K562 (cell line): ENCODE measurements around the gene ARHGAP15. TPM values are rescaled to one million over a fixed set of nuclear protein-coding genes. Genes with fewer than 3 reads are reported as not detected.

Experiments used
- ATAC-seq: fragments of 200-7000 bp; cut with Tn5 transposase; 3 replicates; pipeline ENCODE4 v1.9.1; 2020; ENCODE audit warnings: moderate library complexity
- BruUV-seq: library from RNA; stranded (reverse); fragments of 400-500 nt; replicated peaks from 2 replicates; lab custom pipeline; 2021; lab: Mats Ljungman, UMichigan
- CTCF ChIA-PET: fragments of 300-600 bp; formaldehyde crosslinking; extraction: SDS; loops from one replicate; lab custom pipeline; 2021; ENCODE audit warnings: low intra/inter-chr PET ratio; lab: Yijun Ruan, JAX
- POLR2A ChIA-PET: fragments of 300-600, 350-650 bp; sonication (Branson Sonifier 250); formaldehyde crosslinking; extraction: SDS; loops from one replicate; lab custom pipeline; 2021; ENCODE audit warnings: antibody characterized with exemption, inconsistent platforms; lab: Yijun Ruan, JAX
- DNase-seq, 4 experiments: peaks; one replicate each; pipeline versions ENCODE4 v3.0.0 to v3.0.0-alpha.2; 2011 to 2018; ENCODE audit warnings: low spot score in 3 of 4, mixed read lengths in 3 of 4; ENCODE audit errors: extremely low read depth in 1 of 4
- FAIRE-seq: peaks from 2 replicates; lab custom pipeline; 2011; peaks lifted over from hg19 to GRCh38; lab: Jason Lieb, UNC
- H2AFZ ChIP-seq: 2 replicates; pipeline ENCODE4 v1.6.0; 2011; ENCODE audit warnings: low read depth, low read length, control low read depth, inconsistent platforms
- H3K27ac ChIP-seq: fragments of 200-600 bp; 3 replicates; pipeline ENCODE4 v1.8.0; 2011; ENCODE audit warnings: low read depth, mild to moderate bottlenecking, control low read depth, inconsistent platforms, low read length, moderate library complexity, mixed read lengths; ENCODE audit errors: extremely low read depth
- H3K27me3 ChIP-seq, 2 experiments: fragments of 300-600 bp in 1 of 2; 2 replicates in 1 of 2; 3 replicates in 1 of 2; pipeline versions ENCODE4 v1.6.0 to v1.8.0; 2011; ENCODE audit warnings: inconsistent platforms in 2 of 2, low read length in 2 of 2, mild to moderate bottlenecking in 1 of 2, mixed read lengths in 1 of 2, moderate library complexity in 1 of 2; ENCODE audit not compliant: control insufficient read depth in 2 of 2, insufficient read depth in 2 of 2
- H3K36me3 ChIP-seq: fragments of 300-600 bp; 3 replicates; pipeline ENCODE4 v1.8.0; 2011; ENCODE audit warnings: mild to moderate bottlenecking, low read length, inconsistent platforms; ENCODE audit not compliant: control insufficient read depth, insufficient read depth
- H3K4me1 ChIP-seq, 2 experiments: fragments of 200-600 bp in 1 of 2; replicated peaks in 1 of 2; 2 replicates in 1 of 2; 3 replicates in 1 of 2; pipeline versions ENCODE4 v1.5.1 to v1.8.0; 2011; ENCODE audit warnings: inconsistent platforms in 2 of 2, low read length in 2 of 2, mild to moderate bottlenecking in 1 of 2, mixed read lengths in 1 of 2, moderate library complexity in 1 of 2; ENCODE audit not compliant: control insufficient read depth in 2 of 2, insufficient read depth in 2 of 2
- H3K4me2 ChIP-seq: 2 replicates; pipeline ENCODE4 v1.6.1; 2011; ENCODE audit warnings: low read length, control low read depth, inconsistent platforms, mixed read lengths; ENCODE audit not compliant: insufficient read depth
- H3K4me3 ChIP-seq: fragments of 200-600 bp; sonication (generic), shearing (Covaris generic); 2 replicates; pipeline ENCODE4 v1.5.1; 2016; ENCODE audit warnings: control low read depth, inconsistent platforms
- H3K79me2 ChIP-seq: fragments of 200-600 bp; 3 replicates; pipeline ENCODE4 v1.8.0; 2011; ENCODE audit warnings: low read length, inconsistent platforms; ENCODE audit not compliant: control insufficient read depth, insufficient read depth
- H3K9ac ChIP-seq, 2 experiments: 2 replicates each; pipeline versions ENCODE4 v1.6.0 to v1.6.1; 2011; ENCODE audit warnings: low read depth in 2 of 2, low read length in 2 of 2, control low read depth in 1 of 2, inconsistent platforms in 1 of 2, mild to moderate bottlenecking in 1 of 2, mixed read lengths in 1 of 2; ENCODE audit not compliant: insufficient read depth in 1 of 2
- H3K9me1 ChIP-seq: one replicate; pipeline ENCODE4 v1.6.0; 2011; ENCODE audit warnings: inconsistent platforms, mild to moderate bottlenecking, low read length, moderate library complexity; ENCODE audit not compliant: control insufficient read depth, insufficient read depth
- H3K9me3 ChIP-seq: replicated peaks from 2 replicates; pipeline ENCODE4 v1.5.1; 2011; ENCODE audit warnings: low read depth, low read length, inconsistent platforms; ENCODE audit not compliant: control insufficient read depth, insufficient read depth
- H4K20me1 ChIP-seq: replicated peaks from 2 replicates; pipeline ENCODE4 v1.6.1; 2011; ENCODE audit warnings: low read length, inconsistent platforms, mixed read lengths; ENCODE audit not compliant: control insufficient read depth, insufficient read depth
- CUX1 ChIP-seq: fragments of 200-800 bp; sonication (Bioruptor generic); IDR thresholded peaks from 2 replicates; pipeline ENCODE4 v1.6.1; 2016; ENCODE audit warnings: missing genetic modification characterization, missing compliant biosample characterization
- E2F3 ChIP-seq: fragments of 250-450 bp; sonication (Bioruptor Pico); IDR thresholded peaks from 2 replicates; pipeline ENCODE4 v1.4.0; 2020; ENCODE audit warnings: mild to moderate bottlenecking
- HDAC8 ChIP-seq: fragments of 450-650 bp; IDR thresholded peaks from 2 replicates; pipeline ENCODE4 v1.6.1; 2016; ENCODE audit warnings: mild to moderate bottlenecking, missing genetic modification characterization, moderate library complexity, missing compliant biosample characterization
- KAT7 ChIP-seq: sonication (generic); formaldehyde crosslinking; IDR thresholded peaks from 2 replicates; pipeline ENCODE4 v1.8.0; 2022; ENCODE audit warnings: missing genetic modification reagents, mild to moderate bottlenecking, borderline replicate concordance
- MCM2 ChIP-seq: fragments of 450-650 bp; IDR thresholded peaks from 2 replicates; pipeline ENCODE4 v1.6.1; 2017; ENCODE audit warnings: low read depth, mild to moderate bottlenecking
- NFE2L1 ChIP-seq: fragments of 450-650 bp; IDR thresholded peaks from 2 replicates; pipeline ENCODE4 v1.6.1; 2016; ENCODE audit warnings: missing genetic modification characterization, low read depth, mild to moderate bottlenecking, missing compliant biosample characterization, moderate library complexity, borderline replicate concordance
- NR3C1 ChIP-seq: sonication (generic); formaldehyde crosslinking; IDR thresholded peaks from 2 replicates; pipeline ENCODE4 v1.8.1; 2022; ENCODE audit warnings: missing genetic modification reagents
- PRPF4 ChIP-seq: fragments of 200-400 bp; formaldehyde crosslinking; IDR thresholded peaks from one replicate; pipeline ENCODE4 v1.6.1; 2017; ENCODE audit warnings: low read length, low read depth, mild to moderate bottlenecking; ENCODE audit not compliant: insufficient read depth, poor library complexity, severe bottlenecking
- SIN3B ChIP-seq: fragments of 450-650 bp; IDR thresholded peaks from 2 replicates; pipeline ENCODE4 v1.6.1; 2017; ENCODE audit warnings: low read depth, mild to moderate bottlenecking, moderate library complexity
- SUPT5H ChIP-seq: fragments of 450-650 bp; IDR thresholded peaks from 2 replicates; pipeline ENCODE4 v1.6.1; 2016
- TAF7 ChIP-seq: fragments of 450-650 bp; IDR thresholded peaks from 2 replicates; pipeline ENCODE4 v1.6.1; 2016; ENCODE audit warnings: missing genetic modification characterization, missing compliant biosample characterization
- ZNF143 ChIP-seq: sonication (generic); formaldehyde crosslinking; IDR thresholded peaks from 2 replicates; pipeline ENCODE4 v1.9.0; 2022; ENCODE audit warnings: mild to moderate bottlenecking, missing genetic modification reagents
- ZNF57 ChIP-seq: fragments of 450-650 bp; formaldehyde crosslinking; IDR thresholded peaks from 2 replicates; pipeline ENCODE4 v1.4.0; 2020; ENCODE audit warnings: mild to moderate bottlenecking, moderate library complexity
- WGBS: fragments of 100-300 bp; shearing (Covaris generic); methylation state at CpG from one replicate; pipeline ENCODE4 v1.1.6; 2016; ENCODE audit warnings: low coverage, mixed read lengths; ENCODE audit not compliant: insufficient coverage; ENCODE audit errors: missing lambda C conversion rate; 5-methylcytosine and 5-hydroxymethylcytosine counted together
- in situ Hi-C: fragments of 300-500 bp; cut with MboI; formaldehyde crosslinking; loops from 4 replicates; pipeline ENCODE4 v1.15.0; 2018; ENCODE audit warnings: inconsistent platforms, mixed read lengths
- intact Hi-C: fragments of 100-400 bp; cut with micrococcal nuclease; formaldehyde crosslinking; loops from 2 replicates; pipeline ENCODE4 v1.14.2; 2022
- polyA plus RNA-seq, 8 experiments: library from polyadenylated mRNA; depleted of rRNA in 4 of 8; stranded (reverse) in 5 of 8; unstranded in 3 of 8; fragments of >200 nt; fragmentation: Nextera tagmentation in 2 of 8; fragmentation: Illumina TruSeq in 1 of 8; extraction: Ambion mirVana in 2 of 8; extraction: Trizol in 1 of 8; gene quantifications; 2 replicates each; pipeline versions ENCODE4 v1.2.1 to v1.2.3, GENCODE V29; 2011 to 2014; ENCODE audit warnings: inconsistent platforms in 1 of 8, missing spikeins in 1 of 8
- total RNA-seq, 7 experiments: library from RNA; depleted of rRNA in 6 of 7; stranded (reverse); fragments of >200 nt in 6 of 7; fragmentation: Illumina TruSeq in 2 of 7; extraction: Trizol in 2 of 7; gene quantifications; 2 replicates each; pipeline versions ENCODE4 v1.2.1 to v1.2.3, GENCODE V29; 2011 to 2021; ENCODE audit warnings: low replicate concordance in 1 of 7
- TF ChIP-seq, protein P1 (sequence below), 2 experiments: fragments of 200-800 bp in 1 of 2; sonication (Bioruptor generic) in 1 of 2; sonication (generic) in 1 of 2; formaldehyde crosslinking in 1 of 2; IDR thresholded peaks in 1 of 2; conservative IDR thresholded peaks in 1 of 2; 2 replicates each; pipeline versions ENCODE4 v1.5.0 to v1.6.1; 2016 to 2020; ENCODE audit warnings: missing compliant biosample characterization in 1 of 2, missing genetic modification characterization in 1 of 2, missing genetic modification reagents in 1 of 2

The ARHGAP15 gene
- total and polyA plus RNA-seq, 9 of the 15 experiments (the other 6 are each of a cell fraction or from before 2014, with no cell fraction given) = 1.5 to 17.9 (median 7.9) TPM

DNA sequence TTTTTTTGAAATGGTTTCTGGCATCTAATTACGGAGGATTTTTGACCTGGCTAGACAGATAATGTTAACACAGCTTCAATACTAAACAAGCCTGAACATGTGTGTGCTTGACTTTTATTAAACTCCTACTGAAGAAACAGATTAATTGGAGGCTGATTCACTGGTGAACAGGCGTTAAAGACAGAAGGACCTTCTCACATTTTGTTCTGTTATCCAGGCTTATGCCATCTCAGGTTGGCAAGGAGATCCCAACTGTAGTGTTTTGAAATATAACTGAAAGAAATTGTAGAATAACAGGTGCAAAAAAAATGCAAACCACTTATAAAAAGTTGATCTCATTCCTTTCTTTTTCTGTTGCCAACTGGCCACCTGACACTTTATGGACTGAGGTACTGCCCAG is 269.6 kb downstream of the ARHGAP15 start (continued):
- TF ChIP-seq CUX1 (CRISPR knock-in tag) (no peak), NR3C1 (CRISPR knock-in tag) (no peak), PRPF4 (no peak), HDAC8 (tag) (no peak), ZNF57 (CRISPR knock-in tag) (no peak), ZNF143 (no peak), SUPT5H (no peak)

- no peaks in the 10 kb centered on the region for H3K27me3 ChIP-seq
- FAIRE-seq (no peak), ATAC-seq (no peak), DNase-seq (no peak)
- H3K4me2 ChIP-seq = no peak overlapping the region
- BruUV-seq = no TSS peak
- no peaks in the 10 kb centered on the region for H3K4me1 ChIP-seq
- ChIA-PET POLR2A (no interaction called here), CTCF (no interaction called here)
- no peaks in the 10 kb centered on the region for H3K36me3 ChIP-seq
- no peaks in the 10 kb centered on the region for H3K9me1 ChIP-seq
- H3K9ac ChIP-seq = no peak overlapping the region
- H3K4me3 ChIP-seq = no peak overlapping the region
- in situ Hi-C loops (no loop called here), intact Hi-C loops (no loop called here)
- no peak overlapping the region for H2AFZ ChIP-seq
- WGBS = 0% methylated on average over 2 of the region's 2 CpGs
- H3K79me2 ChIP-seq = no peaks in the 10 kb centered on the region
- H4K20me1 ChIP-seq = no peaks in the 10 kb centered on the region
- H3K9me3 ChIP-seq = no peaks in the 10 kb centered on the region
- no peak overlapping the region for H3K27ac ChIP-seq
- TF ChIP-seq, protein P1, sequence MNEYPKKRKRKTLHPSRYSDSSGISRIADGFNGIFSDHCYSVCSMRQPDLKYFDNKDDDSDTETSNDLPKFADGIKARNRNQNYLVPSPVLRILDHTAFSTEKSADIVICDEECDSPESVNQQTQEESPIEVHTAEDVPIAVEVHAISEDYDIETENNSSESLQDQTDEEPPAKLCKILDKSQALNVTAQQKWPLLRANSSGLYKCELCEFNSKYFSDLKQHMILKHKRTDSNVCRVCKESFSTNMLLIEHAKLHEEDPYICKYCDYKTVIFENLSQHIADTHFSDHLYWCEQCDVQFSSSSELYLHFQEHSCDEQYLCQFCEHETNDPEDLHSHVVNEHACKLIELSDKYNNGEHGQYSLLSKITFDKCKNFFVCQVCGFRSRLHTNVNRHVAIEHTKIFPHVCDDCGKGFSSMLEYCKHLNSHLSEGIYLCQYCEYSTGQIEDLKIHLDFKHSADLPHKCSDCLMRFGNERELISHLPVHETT (CRISPR knock-in tag; conservative IDR thresholded peaks at IDR 0.05 in 1 of 2, IDR thresholded peaks at IDR 0.05 in 1 of 2) = no peak
- TF ChIP-seq MCM2 (no peak), E2F3 (no peak), KAT7 (no peak), SIN3B (no peak), NFE2L1 (tag) (no peak), TAF7 (tag) (no peak)
Measured at GRCh38 chr2:143399631-143400069, 270.4 kb downstream of the ARHGAP15 start.
